DMS153 treated with DMSO at 0.1 percent for 48 hours (cell line): ENCODE results near the gene MAP3K6.
"Not testable (repeated sequence)": the region's sequence is repeated elsewhere in the genome, so short reads cannot be mapped to it uniquely, and the experiment has no call there.

Experiments
- DNase-seq: peaks from one replicate; lab custom pipeline; 2025; ENCODE audit not compliant: unreplicated experiment; lab: John Stamatoyannopoulos, UW

The MAP3K6 gene

GRCh38 chr1:27398405-27399149 is 31.8 kb upstream of the MAP3K6 start:
- no peak for DNase-seq

- DNase-seq, result no peak
Observed at GRCh38 chr1:27397749-27398148, 31.0 kb upstream of the MAP3K6 start.

DNA sequence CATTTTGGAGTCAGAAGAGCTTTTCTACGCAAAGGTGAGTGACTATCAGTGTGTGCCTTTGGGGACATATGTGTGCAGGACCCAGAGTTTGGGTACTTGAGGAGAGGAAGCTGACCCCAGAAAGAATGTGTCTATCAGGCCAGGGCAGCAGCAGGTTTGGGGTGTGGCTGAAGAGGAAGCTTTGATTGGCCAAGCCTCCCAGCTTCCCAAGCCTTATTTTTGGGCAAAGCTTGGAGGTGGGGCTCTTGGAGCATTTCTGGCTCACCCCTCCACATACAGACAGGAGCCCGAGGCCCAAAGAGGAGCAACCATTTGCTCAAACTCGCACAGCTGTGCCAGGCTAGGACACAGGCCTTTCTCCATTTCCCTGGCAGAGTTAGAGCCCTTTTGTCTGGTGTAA is 30.3 kb upstream of the MAP3K6 start:
- DNase-seq, result no peak

GRCh38 chr1:27395441-27396195 is 28.9 kb upstream of the MAP3K6 start:
- DNase-seq, result peak; percentile 72

- no peak for DNase-seq
Observed at GRCh38 chr1:27394925-27395324, 28.2 kb upstream of the MAP3K6 start.

DNA sequence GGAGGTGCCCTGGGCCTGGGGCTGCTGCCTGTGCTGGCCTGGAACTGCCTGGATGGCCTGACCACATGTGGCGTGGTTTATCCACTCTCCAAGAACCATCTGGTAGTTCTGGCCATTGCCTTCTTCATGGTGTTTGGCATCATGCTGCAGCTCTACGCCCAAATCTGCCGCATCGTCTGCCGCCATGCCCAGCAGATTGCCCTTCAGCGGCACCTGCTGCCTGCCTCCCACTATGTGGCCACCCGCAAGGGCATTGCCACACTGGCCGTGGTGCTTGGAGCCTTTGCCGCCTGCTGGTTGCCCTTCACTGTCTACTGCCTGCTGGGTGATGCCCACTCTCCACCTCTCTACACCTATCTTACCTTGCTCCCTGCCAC is 27.5 kb upstream of the MAP3K6 start:
- DNase-seq, result no peak

DNA sequence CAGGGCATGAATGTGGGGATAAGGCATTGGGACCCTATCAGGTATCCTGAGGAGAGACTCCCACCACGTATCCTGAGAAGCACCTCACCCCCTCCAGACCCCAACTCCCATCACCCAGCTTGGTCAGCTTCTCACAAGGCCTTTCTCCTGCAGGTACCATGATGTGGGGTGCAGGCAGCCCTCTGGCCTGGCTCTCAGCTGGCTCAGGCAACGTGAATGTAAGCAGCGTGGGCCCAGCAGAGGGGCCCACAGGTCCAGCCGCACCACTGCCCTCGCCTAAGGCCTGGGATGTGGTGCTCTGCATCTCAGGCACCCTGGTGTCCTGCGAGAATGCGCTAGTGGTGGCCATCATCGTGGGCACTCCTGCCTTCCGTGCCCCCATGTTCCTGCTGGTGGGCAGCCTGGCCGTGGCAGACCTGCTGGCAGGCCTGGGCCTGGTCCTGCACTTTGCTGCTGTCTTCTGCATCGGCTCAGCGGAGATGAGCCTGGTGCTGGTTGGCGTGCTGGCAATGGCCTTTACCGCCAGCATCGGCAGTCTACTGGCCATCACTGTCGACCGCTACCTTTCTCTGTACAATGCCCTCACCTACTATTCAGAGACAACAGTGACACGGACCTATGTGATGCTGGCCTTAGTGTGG is 27.0 kb upstream of the MAP3K6 start:
- no peak for DNase-seq

- no peak for DNase-seq
Observed at GRCh38 chr1:27392778-27393635, 26.2 kb upstream of the MAP3K6 start.

GRCh38 chr1:27392096-27392777 is 25.5 kb upstream of the MAP3K6 start, which contains the start of gene GPR3:
Gene GPR3, plus strand, starts transcription at chr1:27392622. Its CDS starts 1,177 bp downstream, at chr1:27393799.
- peak; percentile 95 for DNase-seq

DNA sequence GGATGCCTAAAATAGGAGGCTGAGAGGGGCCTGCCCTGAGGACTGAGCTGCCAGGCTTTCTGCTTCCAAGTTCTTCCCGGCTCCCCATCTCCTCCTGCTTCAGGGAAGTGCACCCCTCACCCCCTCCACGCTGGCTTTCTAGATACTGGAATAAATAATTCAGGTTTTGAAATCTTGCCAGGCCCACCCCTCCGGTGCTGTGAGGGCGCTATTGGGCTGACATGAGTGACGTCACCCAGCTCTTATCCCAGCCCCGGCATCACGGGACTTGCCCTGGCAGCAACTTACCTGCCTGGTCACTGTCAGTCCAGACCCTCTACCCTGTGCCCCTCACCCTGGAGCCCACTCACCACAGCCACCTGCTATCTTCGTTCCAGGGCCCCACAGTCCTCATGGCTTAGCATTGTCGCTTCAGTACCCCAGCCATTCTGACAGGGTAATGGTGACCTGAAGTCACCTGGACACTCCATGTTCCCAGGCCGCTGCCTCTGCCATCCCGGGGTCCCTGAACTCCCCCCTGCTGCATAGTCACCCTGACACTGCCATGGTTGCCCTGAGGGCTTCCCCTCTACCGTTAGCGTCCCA is 24.8 kb upstream of the MAP3K6 start:
- peak; percentile 50 for DNase-seq

DNA sequence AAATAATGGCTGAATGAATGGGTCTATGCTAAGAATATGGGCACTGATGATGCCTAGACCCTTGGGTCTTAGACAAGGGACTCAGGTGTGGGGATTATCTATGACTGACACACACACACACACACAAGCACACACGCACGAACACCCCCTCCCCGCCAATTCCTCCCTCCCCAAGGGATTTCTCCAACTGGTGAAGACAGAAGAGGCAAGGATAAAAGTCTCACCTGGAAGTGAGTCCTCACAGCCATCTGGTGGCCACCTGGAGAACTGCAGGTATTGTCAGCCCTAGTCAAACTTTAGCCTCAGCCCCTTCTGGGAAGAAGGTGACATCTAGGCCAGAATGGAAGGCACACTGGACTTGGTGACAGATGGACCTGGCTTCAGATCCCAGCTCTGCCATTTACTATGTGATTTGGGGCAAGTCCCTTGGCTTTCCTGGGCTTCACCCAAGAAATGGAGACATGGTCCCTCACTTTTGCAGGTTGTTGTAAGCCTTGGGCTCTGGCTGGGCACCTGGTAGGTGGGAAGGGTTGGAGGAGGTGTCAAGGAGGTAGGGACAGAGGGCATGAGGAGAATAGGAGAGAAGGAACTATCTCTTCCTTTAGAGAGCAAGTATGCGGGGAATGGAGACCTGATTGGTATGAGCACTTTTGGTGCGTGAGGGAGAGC is 21.7 kb upstream of the MAP3K6 start:
- DNase-seq, result peak; percentile 80

GRCh38 chr1:27384797-27385196 is 18.0 kb upstream of the MAP3K6 start:
- not testable (repeated sequence) for DNase-seq

- no peak for DNase-seq
Observed at GRCh38 chr1:27383661-27384060, 16.9 kb upstream of the MAP3K6 start.

- peak; percentile 39 for DNase-seq
Observed at GRCh38 chr1:27383039-27383605, 16.4 kb upstream of the MAP3K6 start, which contains the start of gene CD164L2. Gene CD164L2, minus strand, starts transcription at chr1:27383333. Its CDS starts 94 bp downstream, at chr1:27383239.

GRCh38 chr1:27381969-27382762 is 15.4 kb upstream of the MAP3K6 start:
- DNase-seq, result no peak

DNA sequence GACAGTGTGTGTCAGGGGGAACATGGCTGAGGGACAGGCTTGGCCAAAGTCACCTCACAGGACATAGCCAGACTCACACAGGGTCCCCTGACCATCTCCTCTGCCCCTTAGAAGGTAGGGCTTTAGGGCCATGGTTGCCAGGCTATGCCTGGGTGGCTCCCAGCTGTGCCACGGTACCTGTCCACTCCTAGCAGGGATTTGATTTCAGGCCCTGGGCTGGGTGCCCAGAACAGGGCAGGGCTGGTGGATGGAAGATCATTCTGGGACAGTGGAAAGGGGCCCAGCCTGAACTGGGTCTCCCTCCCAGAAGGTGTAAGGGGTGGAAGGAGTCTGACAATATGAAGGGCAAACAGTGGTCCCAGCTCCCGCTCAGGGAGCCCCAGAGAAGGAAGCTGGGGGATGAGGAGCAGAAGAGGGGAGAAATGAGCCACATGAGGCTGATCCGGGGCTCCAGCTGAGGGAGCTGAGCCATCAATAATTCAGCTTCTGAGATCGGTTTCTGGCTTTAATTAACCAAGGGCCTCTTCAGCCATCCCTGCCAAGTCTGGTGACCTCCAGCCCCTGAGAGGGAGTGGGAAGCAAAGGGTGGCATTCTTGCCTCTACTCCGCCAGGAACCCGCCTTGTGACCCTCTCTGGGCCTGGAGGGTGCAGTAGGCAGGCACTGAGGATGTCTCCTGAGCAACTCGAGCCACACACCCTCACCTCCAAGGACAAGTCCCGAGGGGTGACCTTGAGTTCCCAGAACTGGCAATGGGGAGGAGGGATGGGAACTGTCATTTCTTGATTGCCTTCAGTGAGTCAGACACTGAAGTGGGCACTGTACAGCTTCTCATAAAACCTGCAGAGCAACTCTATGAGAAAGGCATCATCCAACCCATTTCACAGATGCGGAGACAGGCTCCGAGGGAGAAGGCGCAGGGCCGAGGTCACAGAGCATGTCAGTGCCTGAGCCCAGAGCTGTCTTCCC is 14.3 kb upstream of the MAP3K6 start:
- no peak for DNase-seq

GRCh38 chr1:27380224-27380623 is 13.5 kb upstream of the MAP3K6 start:
- DNase-seq, result no peak
